ENCODE measurements around the gene ADORA2B. TPM values are rescaled to one million over a fixed set of nuclear protein-coding genes. Genes with fewer than 3 reads are reported as not detected.

ADORA2B gene
- 10.4 and 12.6 TPM in 2 replicates for total RNA-seq

GRCh38 chr17:15944759-15945526 is at the start of gene ADORA2B:
TSS of gene ADORA2B (plus strand) at chr17:15945130. CDS start at chr17:15945249, 119 bp downstream.

GRCh38 chr17:15999141-15999973 is 54.4 kb downstream of the ADORA2B start, which contains the start of the genes TTC19 and ZSWIM7:
TSS of gene TTC19 (plus strand) at chr17:15999824. CDS start at chr17:15999849, 25 bp downstream.
TSS of gene ZSWIM7 (minus strand) at chr17:15999704. CDS start at chr17:15999594, 110 bp downstream.

Other genes starting within 250 kb of the ADORA2B start
- gene ZNF286A, start 245.4 kb upstream of the ADORA2B start, total RNA-seq, result 43.0 and 44.0 TPM in 2 replicates
- under 0.01 TPM in 1 of 2 replicates, not detected in the other for gene TBC1D26, start 212.8 kb upstream of the ADORA2B start, total RNA-seq
- 8.1 and 14.9 TPM in 2 replicates for gene ZSWIM7, start 54.6 kb downstream of the ADORA2B start, total RNA-seq
- gene TTC19, start 54.7 kb downstream of the ADORA2B start, total RNA-seq, result 26.2 and 31.3 TPM in 2 replicates

Data from hair follicle dermal papilla cell (primary cell).